HFFc6 (cell line): ENCODE results near the gene FAM83G. TPM values are rescaled to one million over a fixed set of nuclear protein-coding genes. Genes with fewer than 3 reads are reported as not detected.

Source experiments
- DNase-seq: peaks from one replicate; pipeline ENCODE4 v3.0.0-alpha.2; 2018
- H3K27ac Mint-ChIP-seq: 2 replicates; pipeline ENCODE4 v1.8.0; 2020; ENCODE audit warnings: mild to moderate bottlenecking, mixed read lengths
- H3K27me3 Mint-ChIP-seq: 2 replicates; pipeline ENCODE4 v1.8.0; 2021; ENCODE audit warnings: mild to moderate bottlenecking, moderate library complexity, mixed read lengths; ENCODE audit not compliant: insufficient read depth
- H3K36me3 Mint-ChIP-seq: 2 replicates; pipeline ENCODE4 v1.8.0; 2021; ENCODE audit warnings: low read depth, mixed read lengths
- H3K4me1 Mint-ChIP-seq: 2 replicates; pipeline ENCODE4 v1.8.0; 2020; ENCODE audit warnings: low read depth, mixed read lengths
- H3K4me3 Mint-ChIP-seq: 2 replicates; pipeline ENCODE4 v1.8.0; 2020; ENCODE audit warnings: mild to moderate bottlenecking, moderate library complexity, mixed read lengths
- H3K9me3 Mint-ChIP-seq: 2 replicates; pipeline ENCODE4 v1.8.0; 2020; ENCODE audit warnings: mild to moderate bottlenecking, mixed read lengths
- CTCF ChIP-seq: fragments of 200-600 bp; sonication (generic); IDR thresholded peaks from 2 replicates; pipeline ENCODE4 v1.5.0; 2021; ENCODE audit warnings: antibody characterized with exemption, mild to moderate bottlenecking
- total RNA-seq, 6 experiments: library from RNA; stranded (reverse); fragmentation: NEBNext Ultra II Directional; extraction: Animal tissue kit (Norgen Biotek cat#: 25700); gene quantifications; 2 replicates in 1 of 6; 3 replicates in 5 of 6; pipeline ENCODE4 v1.2.3, GENCODE V29; 2021

FAM83G gene
- total RNA-seq, 6 experiments from 2014 or later, result 21.0 to 24.0 (median 21.7) TPM

- Mint-ChIP-seq H3K4me1 (peaks cover 44% of the 10 kb centered on the region), H3K9me3 (no peaks in the 10 kb centered on the region), H3K27me3 (no peaks in the 10 kb centered on the region), H3K36me3 (peaks cover 27% of the 10 kb centered on the region), H3K27ac (peak overlapping the region; percentile 51; the same call in 1 of the 2 replicates), H3K4me3 (peak overlapping the region; percentile 28)
- TF ChIP-seq CTCF, result no peak
- no peak for DNase-seq
Measured at GRCh38 chr17:18921912-18922451, 82.6 kb downstream of the FAM83G start.

- TF ChIP-seq CTCF, result no peak
- no peak for DNase-seq
- peak overlapping the region; percentile 20 for H3K27ac Mint-ChIP-seq
- H3K36me3 Mint-ChIP-seq, result peaks cover 28% of the 10 kb centered on the region
- no peak overlapping the region for H3K4me3 Mint-ChIP-seq
- peaks cover 49% of the 10 kb centered on the region for H3K4me1 Mint-ChIP-seq
- H3K27me3 Mint-ChIP-seq, result no peaks in the 10 kb centered on the region
- no peaks in the 10 kb centered on the region for H3K9me3 Mint-ChIP-seq
Measured at GRCh38 chr17:18921485-18921884, 83.1 kb downstream of the FAM83G start.

- no peaks in the 10 kb centered on the region; the same call in 1 of the 2 replicates for H3K27me3 Mint-ChIP-seq
- no peak for TF ChIP-seq CTCF
- H3K27ac Mint-ChIP-seq, result peak overlapping the region; percentile 20
- no peak overlapping the region for H3K4me3 Mint-ChIP-seq
- no peaks in the 10 kb centered on the region for H3K9me3 Mint-ChIP-seq
- peaks cover 32% of the 10 kb centered on the region for H3K36me3 Mint-ChIP-seq
- H3K4me1 Mint-ChIP-seq, result peaks cover 50% of the 10 kb centered on the region
- peak; percentile 23 for DNase-seq
Measured at GRCh38 chr17:18920911-18921441, 83.6 kb downstream of the FAM83G start.

DNA sequence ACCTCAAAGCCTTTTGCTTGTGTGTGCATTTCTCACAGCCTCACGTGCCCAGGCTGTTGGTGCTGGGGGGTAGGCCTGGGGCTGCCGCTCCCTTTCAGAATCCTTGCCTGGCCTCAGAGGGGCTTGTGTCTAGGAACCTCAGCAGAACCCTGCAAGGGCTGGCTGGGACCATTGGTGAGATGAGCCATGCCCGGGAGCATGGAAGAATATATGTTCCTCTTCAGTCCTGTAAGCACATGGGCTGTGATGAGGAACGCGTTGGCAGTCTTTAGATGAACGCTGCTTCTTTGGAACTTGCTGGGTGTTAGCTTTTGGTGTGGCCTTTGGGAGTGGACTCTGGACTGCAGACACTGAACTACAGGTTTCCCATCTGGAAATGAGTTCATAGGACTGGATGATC lies 84.6 kb downstream of the FAM83G start:
- Mint-ChIP-seq H3K4me3 (no peak overlapping the region), H3K4me1 (peaks cover 50% of the 10 kb centered on the region), H3K9me3 (no peaks in the 10 kb centered on the region), H3K27ac (no peak overlapping the region), H3K36me3 (peaks cover 33% of the 10 kb centered on the region), H3K27me3 (no peaks in the 10 kb centered on the region; the same call in 1 of the 2 replicates)
- no peak for DNase-seq
- TF ChIP-seq CTCF, result no peak

Other genes starting within 250 kb of the FAM83G start
- gene TVP23B, start 223.6 kb downstream of the FAM83G start, total RNA-seq, result 10 to 100 TPM; 50.0 to 65.2 (median 59.6) TPM
- 10 to 100 TPM; 20.4 to 27.2 (median 23.1) TPM for gene PRPSAP2, start 146.6 kb downstream of the FAM83G start, total RNA-seq
- not detected for gene SLC5A10, start 52.6 kb downstream of the FAM83G start, total RNA-seq
- under 1 TPM in 3 of 6 experiments, not detected in 3; 0.10 to 0.48 (median 0.14) TPM for gene GRAP, start 42.2 kb upstream of the FAM83G start, total RNA-seq
- not detected for gene GRAPL, start 122.8 kb upstream of the FAM83G start, total RNA-seq
- gene EPN2, start 232.6 kb upstream of the FAM83G start, total RNA-seq, result 10 to 100 TPM; 40.1 to 47.4 (median 42.7) TPM